ENCODE measurements around the gene PCDHGB6.

- TF ChIP-seq JUN (IDR thresholded peaks at IDR 0.05; ENCODE audit: borderline replicate concordance, insufficient read depth, insufficient read length, low read depth) = no peak
- TF ChIP-seq, protein P1, sequence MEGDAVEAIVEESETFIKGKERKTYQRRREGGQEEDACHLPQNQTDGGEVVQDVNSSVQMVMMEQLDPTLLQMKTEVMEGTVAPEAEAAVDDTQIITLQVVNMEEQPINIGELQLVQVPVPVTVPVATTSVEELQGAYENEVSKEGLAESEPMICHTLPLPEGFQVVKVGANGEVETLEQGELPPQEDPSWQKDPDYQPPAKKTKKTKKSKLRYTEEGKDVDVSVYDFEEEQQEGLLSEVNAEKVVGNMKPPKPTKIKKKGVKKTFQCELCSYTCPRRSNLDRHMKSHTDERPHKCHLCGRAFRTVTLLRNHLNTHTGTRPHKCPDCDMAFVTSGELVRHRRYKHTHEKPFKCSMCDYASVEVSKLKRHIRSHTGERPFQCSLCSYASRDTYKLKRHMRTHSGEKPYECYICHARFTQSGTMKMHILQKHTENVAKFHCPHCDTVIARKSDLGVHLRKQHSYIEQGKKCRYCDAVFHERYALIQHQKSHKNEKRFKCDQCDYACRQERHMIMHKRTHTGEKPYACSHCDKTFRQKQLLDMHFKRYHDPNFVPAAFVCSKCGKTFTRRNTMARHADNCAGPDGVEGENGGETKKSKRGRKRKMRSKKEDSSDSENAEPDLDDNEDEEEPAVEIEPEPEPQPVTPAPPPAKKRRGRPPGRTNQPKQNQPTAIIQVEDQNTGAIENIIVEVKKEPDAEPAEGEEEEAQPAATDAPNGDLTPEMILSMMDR (IDR thresholded peaks at IDR 0.05; ENCODE audit: extremely low read depth in 1 of 2, insufficient read depth in 1 of 2, low read depth in 1 of 2, low read length in 2 of 2) = peak; percentile 53 to 71
- no peak for TF ChIP-seq POLR2A (IDR thresholded peaks at IDR 0.05; ENCODE audit: low read depth, low read length)
- TF ChIP-seq, protein P2, sequence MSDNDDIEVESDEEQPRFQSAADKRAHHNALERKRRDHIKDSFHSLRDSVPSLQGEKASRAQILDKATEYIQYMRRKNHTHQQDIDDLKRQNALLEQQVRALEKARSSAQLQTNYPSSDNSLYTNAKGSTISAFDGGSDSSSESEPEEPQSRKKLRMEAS (IDR thresholded peaks at IDR 0.05; ENCODE audit: insufficient read depth, insufficient read length) = no peak
- no peak for TF ChIP-seq MYC (IDR thresholded peaks at IDR 0.05; ENCODE audit: low read depth, low read length)
- TF ChIP-seq EZH2 (IDR thresholded peaks at IDR 0.05; ENCODE audit: borderline replicate concordance, low read depth, low read length, severe bottlenecking) = no peak
- no peak for TF ChIP-seq FOS (IDR thresholded peaks at IDR 0.05; ENCODE audit: borderline replicate concordance, insufficient read depth, low read length)
- TF ChIP-seq POLR2AphosphoS5 (IDR thresholded peaks at IDR 0.05; ENCODE audit: insufficient read depth, low read depth, low read length) = no peak
- TF ChIP-seq GATA2 (IDR thresholded peaks at IDR 0.05; ENCODE audit: insufficient read depth, insufficient read length, low read depth, low read length) = no peak
Observed at GRCh38 chr5:141420855-141421488, 13.2 kb downstream of the PCDHGB6 start, which contains the start of gene PCDHGA11.
